NCI-H460 (cell line): ENCODE measurements around the gene STK32B. TPM values are rescaled to one million over a fixed set of nuclear protein-coding genes. Genes with fewer than 3 reads are reported as not detected.
"Not testable (repeated sequence)": the region's sequence is repeated elsewhere in the genome, so short reads cannot be mapped to it uniquely, and the experiment has no call there.

Experiments used
- DNase-seq: peaks from one replicate; pipeline ENCODE4 v3.0.0-alpha.2; 2016; ENCODE audit warnings: low read depth; ENCODE audit errors: extremely low read depth
- total RNA-seq: library from RNA; depleted of rRNA; stranded (reverse); fragments of >200 nt; shearing (Covaris generic); gene quantifications from 2 replicates; pipeline ENCODE4 v1.2.3, GENCODE V29; 2014

The STK32B gene
- total RNA-seq, 1 experiment from 2014 or later: 1.5 TPM

GRCh38 chr4:5247735-5248134 lies 196.5 kb downstream of the STK32B start:
- no peak for DNase-seq

- no peak for DNase-seq
These were observed 198.4 kb downstream of the STK32B start for GRCh38 chr4:5249727-5250126.

GRCh38 chr4:5250536-5250935 lies 199.3 kb downstream of the STK32B start:
- DNase-seq: not testable (repeated sequence)

- no peak for DNase-seq
These were observed 205.1 kb downstream of the STK32B start for GRCh38 chr4:5256421-5256820.

GRCh38 chr4:5257086-5257485 lies 205.8 kb downstream of the STK32B start:
- no peak for DNase-seq

- no peak for DNase-seq
These were observed 208.2 kb downstream of the STK32B start for GRCh38 chr4:5259471-5259870.

GRCh38 chr4:5260121-5260520 lies 208.8 kb downstream of the STK32B start:
- DNase-seq: no peak

- DNase-seq: no peak
These were observed 210.6 kb downstream of the STK32B start for GRCh38 chr4:5261866-5262265.

- DNase-seq: no peak
These were observed 215.7 kb downstream of the STK32B start for GRCh38 chr4:5266991-5267390.

GRCh38 chr4:5267408-5267807 lies 216.1 kb downstream of the STK32B start:
- no peak for DNase-seq

GRCh38 chr4:5276475-5277075 lies 225.3 kb downstream of the STK32B start:
- no peak for DNase-seq

- DNase-seq: no peak
These were observed 225.8 kb downstream of the STK32B start for GRCh38 chr4:5277079-5277478.

GRCh38 chr4:5278213-5278612 lies 226.9 kb downstream of the STK32B start:
- DNase-seq: no peak

GRCh38 chr4:5280069-5280468 lies 228.8 kb downstream of the STK32B start:
- not testable (repeated sequence) for DNase-seq

GRCh38 chr4:5280828-5281227 lies 229.5 kb downstream of the STK32B start:
- DNase-seq: no peak

- DNase-seq: no peak
These were observed 232.6 kb downstream of the STK32B start for GRCh38 chr4:5283837-5284236.

GRCh38 chr4:5284517-5284916 lies 233.2 kb downstream of the STK32B start:
- DNase-seq: no peak

- no peak for DNase-seq
These were observed 240.8 kb downstream of the STK32B start for GRCh38 chr4:5292101-5292500.

GRCh38 chr4:5298000-5298787 lies 246.9 kb downstream of the STK32B start:
- DNase-seq: not testable (repeated sequence)

GRCh38 chr4:5300283-5300682 lies 249.0 kb downstream of the STK32B start:
- no peak for DNase-seq

GRCh38 chr4:5307928-5308327 lies 256.6 kb downstream of the STK32B start:
- no peak for DNase-seq

- DNase-seq: no peak
These were observed 271.0 kb downstream of the STK32B start for GRCh38 chr4:5322321-5322720.
